Neural cell (in vitro differentiated cells): ENCODE results near the gene SH3BGRL2.

Experiments used
- EP300 ChIP-seq: fragments of 450-650 bp; conservative IDR thresholded peaks from 2 replicates; pipeline ENCODE4 v1.6.1; 2014; ENCODE audit warnings: antibody characterized with exemption, mild to moderate bottlenecking, moderate library complexity; ENCODE audit not compliant: poor library complexity, severe bottlenecking
- POLR2AphosphoS5 ChIP-seq: IDR thresholded peaks from 2 replicates; pipeline ENCODE4 v1.6.1; 2012
- SMC3 ChIP-seq: fragments of 450-650 bp; conservative IDR thresholded peaks from 2 replicates; pipeline ENCODE4 v1.6.1; 2014; ENCODE audit warnings: antibody characterized with exemption, mild to moderate bottlenecking, moderate library complexity; ENCODE audit not compliant: poor library complexity
- TAF1 ChIP-seq: IDR thresholded peaks from 2 replicates; pipeline ENCODE4 v1.6.1; 2012; ENCODE audit warnings: low read depth
- TF ChIP-seq, protein P1 (sequence below): fragments of 450-650 bp; IDR thresholded peaks from 2 replicates; pipeline ENCODE4 v1.5.1; 2014; ENCODE audit warnings: antibody characterized with exemption, mild to moderate bottlenecking, moderate library complexity; ENCODE audit not compliant: poor library complexity, severe bottlenecking

DNA sequence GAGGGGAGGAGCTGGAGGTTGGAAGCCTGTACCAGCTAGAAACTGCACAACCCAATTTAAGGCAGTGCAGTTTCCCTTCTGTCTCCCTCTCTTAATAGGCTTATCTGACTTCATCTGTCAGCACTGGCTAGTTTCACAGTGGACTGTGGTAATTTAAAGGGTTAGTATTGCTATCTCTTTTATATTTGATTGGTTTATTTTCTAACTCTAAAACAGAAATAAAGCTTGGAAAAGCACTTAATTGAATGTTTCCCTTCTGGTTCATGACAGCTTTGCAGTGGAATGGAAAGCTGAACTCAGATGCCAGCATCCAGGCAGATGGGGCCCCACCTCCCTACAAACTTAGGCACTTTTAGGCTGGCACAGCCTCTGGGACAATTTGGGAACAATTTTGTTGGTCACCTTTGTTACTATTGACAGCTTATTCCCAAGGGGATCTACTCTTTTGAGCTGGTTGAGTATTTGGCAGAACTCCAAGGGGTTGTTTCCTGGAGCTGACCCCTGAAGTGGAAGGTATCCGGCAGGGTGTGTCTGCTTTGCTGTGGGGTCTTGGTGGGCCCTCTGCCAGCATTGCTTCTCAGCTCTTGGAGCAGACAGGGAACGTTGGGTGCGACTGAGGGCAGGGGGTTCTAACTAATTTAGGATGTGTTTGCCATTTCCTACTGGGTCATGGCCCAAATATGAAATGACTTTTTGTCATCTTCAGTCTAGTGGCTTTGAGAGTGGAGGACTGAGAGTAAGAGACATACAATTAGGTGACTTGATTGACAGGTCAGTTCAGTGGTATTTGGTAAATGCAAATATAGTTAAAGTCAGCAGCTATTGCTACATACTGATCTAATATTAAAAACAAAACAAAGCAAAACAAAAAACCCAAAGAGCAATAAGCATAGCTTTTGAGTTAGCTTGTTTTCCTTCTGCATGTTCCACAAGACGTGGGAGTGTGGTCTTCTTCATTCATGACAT, 9.3 kb downstream of the SH3BGRL2 start:
- no peak for TF ChIP-seq SMC3
- no peak for TF ChIP-seq EP300
- TF ChIP-seq, protein P1, sequence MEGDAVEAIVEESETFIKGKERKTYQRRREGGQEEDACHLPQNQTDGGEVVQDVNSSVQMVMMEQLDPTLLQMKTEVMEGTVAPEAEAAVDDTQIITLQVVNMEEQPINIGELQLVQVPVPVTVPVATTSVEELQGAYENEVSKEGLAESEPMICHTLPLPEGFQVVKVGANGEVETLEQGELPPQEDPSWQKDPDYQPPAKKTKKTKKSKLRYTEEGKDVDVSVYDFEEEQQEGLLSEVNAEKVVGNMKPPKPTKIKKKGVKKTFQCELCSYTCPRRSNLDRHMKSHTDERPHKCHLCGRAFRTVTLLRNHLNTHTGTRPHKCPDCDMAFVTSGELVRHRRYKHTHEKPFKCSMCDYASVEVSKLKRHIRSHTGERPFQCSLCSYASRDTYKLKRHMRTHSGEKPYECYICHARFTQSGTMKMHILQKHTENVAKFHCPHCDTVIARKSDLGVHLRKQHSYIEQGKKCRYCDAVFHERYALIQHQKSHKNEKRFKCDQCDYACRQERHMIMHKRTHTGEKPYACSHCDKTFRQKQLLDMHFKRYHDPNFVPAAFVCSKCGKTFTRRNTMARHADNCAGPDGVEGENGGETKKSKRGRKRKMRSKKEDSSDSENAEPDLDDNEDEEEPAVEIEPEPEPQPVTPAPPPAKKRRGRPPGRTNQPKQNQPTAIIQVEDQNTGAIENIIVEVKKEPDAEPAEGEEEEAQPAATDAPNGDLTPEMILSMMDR, result no peak
- no peak for TF ChIP-seq TAF1
- TF ChIP-seq POLR2AphosphoS5, result no peak
